Tibial nerve (tissue), 4 donors: ENCODE results near the gene UBE2L5. TPM values are rescaled to one million over a fixed set of nuclear protein-coding genes. Genes with fewer than 3 reads are reported as not detected.

Source experiments
- DNase-seq, 2 donors: peaks; one replicate each; pipeline ENCODE4 v3.0.0-alpha.2; 2019; ENCODE audit warnings: low spot score in 2 of 2
- H3K27ac ChIP-seq, 4 donors: fragments of 200-600 bp; sonication (generic) in 3 of 4; one replicate each; pipeline ENCODE4 v1.5.1; 2017 to 2019; ENCODE audit warnings: mild to moderate bottlenecking in 1 of 4
- H3K27me3 ChIP-seq, 2 donors: fragments of 200-600 bp; sonication (generic) in 1 of 2; one replicate each; pipeline versions ENCODE4 v1.5.1 to v1.6.0; 2017 to 2019
- H3K36me3 ChIP-seq, 3 donors: fragments of 200-600 bp; sonication (generic); one replicate each; pipeline ENCODE4 v1.5.1; 2018 to 2019
- H3K4me1 ChIP-seq, 4 donors: fragments of 200-600 bp; sonication (generic) in 3 of 4; one replicate each; pipeline ENCODE4 v1.5.1; 2017 to 2019
- H3K4me3 ChIP-seq, 4 donors: fragments of 200-600 bp; sonication (generic) in 3 of 4; one replicate each; pipeline ENCODE4 v1.5.1; 2017 to 2019; ENCODE audit warnings: mild to moderate bottlenecking in 1 of 4, moderate library complexity in 1 of 4
- H3K9me3 ChIP-seq, 4 donors: fragments of 200-600 bp; sonication (generic) in 3 of 4; one replicate each; pipeline ENCODE4 v1.5.1; 2017 to 2019
- CTCF ChIP-seq, 5 experiments: fragments of 200-600 bp in 3 of 5; fragments of 450-650 bp in 2 of 5; sonication (generic) in 3 of 5; IDR thresholded peaks; one replicate each; pipeline ENCODE4 v1.5.1; 2016 to 2019; ENCODE audit warnings: antibody characterized with exemption in 5 of 5, mild to moderate bottlenecking in 3 of 5, moderate library complexity in 2 of 5
- EP300 ChIP-seq, 2 donors: sonication (generic); formaldehyde crosslinking; IDR thresholded peaks; one replicate each; pipeline ENCODE4 v1.6.1; 2017; ENCODE audit warnings: antibody characterized with exemption in 2 of 2, mild to moderate bottlenecking in 1 of 2
- POLR2A ChIP-seq, 2 donors: fragments of 450-650 bp; IDR thresholded peaks; one replicate each; pipeline ENCODE4 v1.6.1; 2017; ENCODE audit warnings: antibody characterized with exemption in 2 of 2, mild to moderate bottlenecking in 2 of 2, moderate library complexity in 2 of 2
- WGBS, 2 donors: methylation state at CpG; one replicate each; pipeline ENCODE4 v1.1.5; 2018; 5-methylcytosine and 5-hydroxymethylcytosine counted together
- total RNA-seq, 4 donors: library from RNA; depleted of rRNA; stranded (reverse); fragments of >200 nt; gene quantifications; one replicate each; pipeline ENCODE4 v1.1.0, GENCODE V29; 2016

UBE2L5 gene
- total RNA-seq, 4 donors from 2014 or later: not detected

GRCh38 chr13:30463787-30464495 lies 41.6 kb downstream of the UBE2L5 start:
- 0 to 1% methylated on average over 25 to 27 of the region's 32 CpGs for WGBS, 2 donors
- peak overlapping the region; percentile 94 to 99 (median 98) for H3K27ac ChIP-seq
- TF ChIP-seq CTCF (IDR thresholded peaks at IDR 0.05) (no peak), EP300 (IDR thresholded peaks at IDR 0.05) (peak in 1 of 2 donors; percentile 62), POLR2A (IDR thresholded peaks at IDR 0.05) (no peak)
- peaks cover 0 to 11% (median 0%) of the 10 kb centered on the region in 3 donors for H3K36me3 ChIP-seq
- H3K9me3 ChIP-seq: no peaks in the 10 kb centered on the region
- DNase-seq: peak; percentile 18 to 50
- no peaks in the 10 kb centered on the region for H3K27me3 ChIP-seq
- peaks cover 0 to 45% (median 24%) of the 10 kb centered on the region in 4 donors for H3K4me1 ChIP-seq
- H3K4me3 ChIP-seq: peak overlapping the region; percentile 59 to 100 (median 76)

GRCh38 chr13:30464496-30465342 lies 42.4 kb downstream of the UBE2L5 start:
- 0% methylated on average over 12 to 18 of the region's 136 CpGs for WGBS, 2 donors
- Histone ChIP-seq H3K27ac (peak overlapping the region; percentile 94 to 99 (median 98)), H3K27me3 (no peaks in the 10 kb centered on the region), H3K36me3 (peaks cover 0 to 11% (median 0%) of the 10 kb centered on the region in 3 donors), H3K4me3 (peak overlapping the region; percentile 59 to 100 (median 76)), H3K4me1 (peaks cover 0 to 39% (median 24%) of the 10 kb centered on the region in 4 donors), H3K9me3 (no peaks in the 10 kb centered on the region)
- DNase-seq: peak; percentile 50 to 65
- TF ChIP-seq EP300 (IDR thresholded peaks at IDR 0.05) (peak in 1 of 2 donors; percentile 51), CTCF (IDR thresholded peaks at IDR 0.05) (peak in 3 of 5 experiments; percentile 3 to 61 (median 42)), POLR2A (IDR thresholded peaks at IDR 0.05) (peak; percentile 80 to 86)

- 0 to 1% methylated on average over 7 to 41 of the region's 41 CpGs for WGBS, 2 donors
- peaks cover 0 to 37% (median 24%) of the 10 kb centered on the region in 4 donors for H3K4me1 ChIP-seq
- no peaks in the 10 kb centered on the region for H3K27me3 ChIP-seq
- no peaks in the 10 kb centered on the region for H3K9me3 ChIP-seq
- TF ChIP-seq CTCF (IDR thresholded peaks at IDR 0.05) (no peak), EP300 (IDR thresholded peaks at IDR 0.05) (no peak), POLR2A (IDR thresholded peaks at IDR 0.05) (no peak)
- H3K4me3 ChIP-seq: peak overlapping the region; percentile 43 to 100 (median 91)
- peak overlapping the region; percentile 91 to 100 (median 100) for H3K27ac ChIP-seq
- peaks cover 0 to 11% (median 0%) of the 10 kb centered on the region in 3 donors for H3K36me3 ChIP-seq
- no peak for DNase-seq
These were observed 43.0 kb downstream of the UBE2L5 start for GRCh38 chr13:30465343-30465592.

- TF ChIP-seq EP300 (IDR thresholded peaks at IDR 0.05) (peak in 1 of 2 donors; percentile 99), POLR2A (IDR thresholded peaks at IDR 0.05) (peak; percentile 99), CTCF (IDR thresholded peaks at IDR 0.05) (peak in 2 of 5 experiments; percentile 49 to 58)
- WGBS, 2 donors: 0% methylated on average over 39 to 40 of the region's 57 CpGs
- Histone ChIP-seq H3K27ac (peak within 1 kb of the TSS; percentile 94 to 100 (median 100)), H3K9me3 (no peaks in the 10 kb centered on the region), H3K4me1 (peaks cover 0 to 37% (median 24%) of the 10 kb centered on the region in 4 donors), H3K36me3 (peaks cover 0 to 11% (median 0%) of the 10 kb centered on the region in 3 donors), H3K4me3 (peak within 1 kb of the TSS; percentile 43 to 100 (median 91)), H3K27me3 (no peaks in the 10 kb centered on the region)
- DNase-seq: peak; percentile 98 to 99
These were observed 43.5 kb downstream of the UBE2L5 start, which contains the start of gene HMGB1 for GRCh38 chr13:30465593-30466357. TSS of gene HMGB1 (minus strand) at chr13:30465936. CDS start at chr13:30463680, 2,256 bp downstream.
